IgD-negative memory B cell (primary cell): ENCODE results near the gene ATN1. TPM values are rescaled to one million over a fixed set of nuclear protein-coding genes. Genes with fewer than 3 reads are reported as not detected.
"Not testable (repeated sequence)": the region's sequence is repeated elsewhere in the genome, so short reads cannot be mapped to it uniquely, and the experiment has no call there.

Experiments used
- H3K27ac Mint-ChIP-seq, 3 donors: one replicate each; pipeline ENCODE4 v1.8.0; 2020 to 2022; ENCODE audit warnings: mild to moderate bottlenecking in 3 of 3, mixed read lengths in 3 of 3, moderate library complexity in 1 of 3
- H3K27me3 Mint-ChIP-seq: one replicate; pipeline ENCODE4 v1.8.0; 2021; ENCODE audit warnings: mixed read lengths
- H3K36me3 Mint-ChIP-seq: one replicate; pipeline ENCODE4 v1.8.0; 2020; ENCODE audit warnings: mild to moderate bottlenecking, mixed read lengths
- H3K4me1 Mint-ChIP-seq, 3 donors: one replicate each; pipeline ENCODE4 v1.8.0; 2020 to 2022; ENCODE audit warnings: mixed read lengths in 3 of 3, mild to moderate bottlenecking in 1 of 3
- H3K4me3 Mint-ChIP-seq, 4 donors: one replicate each; pipeline ENCODE4 v1.8.0; 2020 to 2022; ENCODE audit warnings: mild to moderate bottlenecking in 4 of 4, mixed read lengths in 4 of 4, moderate library complexity in 3 of 4
- H3K9me3 Mint-ChIP-seq, 3 donors: one replicate each; pipeline ENCODE4 v1.8.0; 2020 to 2021; ENCODE audit warnings: mixed read lengths in 3 of 3, mild to moderate bottlenecking in 1 of 3
- polyA plus RNA-seq: library from polyadenylated mRNA; unstranded; fragments of 300-500 nt; fragmentation: Illumina TruSeq; gene quantifications from one replicate; pipeline ENCODE4 v1.2.3, GENCODE V29; 2021

Gene ATN1
- 1.4 TPM for polyA plus RNA-seq

DNA sequence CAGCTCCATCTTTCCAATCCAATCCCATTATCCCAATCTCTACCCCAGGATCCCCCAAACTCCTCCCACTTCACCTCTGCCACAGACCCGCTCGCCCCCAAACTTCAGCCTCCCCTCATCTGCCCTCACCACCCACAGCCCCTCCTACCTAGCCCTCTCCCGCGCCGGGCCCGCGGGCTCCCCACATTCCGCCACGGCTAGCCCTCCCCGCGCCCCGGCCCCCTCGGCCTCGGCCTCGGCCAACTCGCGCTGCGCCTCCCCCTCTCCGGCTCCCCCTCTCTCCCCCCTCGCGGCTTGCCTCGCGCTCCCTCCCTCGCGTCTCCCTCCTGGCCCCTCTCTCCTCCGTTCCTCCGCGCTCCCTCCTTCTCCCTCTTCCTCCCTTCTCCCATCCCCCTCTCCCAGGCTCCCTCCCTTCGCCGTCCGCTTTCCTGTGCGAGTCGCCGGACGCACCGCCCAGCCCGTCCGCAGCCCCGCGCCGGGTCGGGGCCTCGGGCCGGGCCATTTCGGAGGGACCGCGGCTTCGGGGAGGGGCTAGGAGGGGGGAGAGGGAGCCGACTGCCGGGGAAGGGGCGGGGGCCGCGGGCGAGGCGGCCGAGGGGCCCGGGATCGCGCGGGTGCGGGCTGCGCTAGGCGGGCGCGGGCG is at the start of gene ATN1:
Gene ATN1, plus strand, starts transcription at position 581 of the 643 bp plus-strand sequence. CDS start 6,043 bp downstream, outside the sequence.
- Mint-ChIP-seq H3K4me3 (peak within 1 kb of the TSS; percentile 84 to 95 (median 94)), H3K4me1 (peaks cover 36 to 48% (median 40%) of the 10 kb centered on the region in 3 donors), H3K9me3 (no peaks in the 10 kb centered on the region), H3K27me3 (no peaks in the 10 kb centered on the region), H3K36me3 (no peaks in the 10 kb centered on the region), H3K27ac (peak within 1 kb of the TSS; percentile 92 to 97 (median 93))

DNA sequence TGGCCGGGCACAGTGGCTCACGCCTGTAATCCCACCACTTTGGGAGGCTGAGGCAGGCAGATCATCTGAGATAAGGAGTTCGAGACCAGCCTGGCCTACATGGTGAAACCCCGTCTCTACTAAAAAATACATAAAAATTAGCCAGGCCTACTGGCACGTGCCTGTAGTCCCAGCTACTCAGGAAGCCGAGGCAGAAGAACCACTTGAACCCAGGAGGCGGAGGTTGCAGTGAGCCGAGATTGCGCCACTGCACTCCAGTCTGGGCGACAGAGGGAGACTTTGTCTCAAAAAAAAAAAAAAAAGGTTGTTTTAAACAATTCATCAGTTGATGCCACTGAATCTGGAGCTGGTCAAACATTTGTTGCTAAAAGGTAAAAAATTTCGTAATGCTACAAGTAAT is 47.9 kb upstream of the ATN1 start:
- not testable (repeated sequence) for H3K4me1 Mint-ChIP-seq, H3K4me3 Mint-ChIP-seq, H3K36me3 Mint-ChIP-seq, H3K27me3 Mint-ChIP-seq, H3K27ac Mint-ChIP-seq, H3K9me3 Mint-ChIP-seq

- Mint-ChIP-seq H3K36me3 (peaks cover 2% of the 10 kb centered on the region), H3K27ac (no peak overlapping the region)
Measured at GRCh38 chr12:6883252-6883651, 44.5 kb upstream of the ATN1 start.

DNA sequence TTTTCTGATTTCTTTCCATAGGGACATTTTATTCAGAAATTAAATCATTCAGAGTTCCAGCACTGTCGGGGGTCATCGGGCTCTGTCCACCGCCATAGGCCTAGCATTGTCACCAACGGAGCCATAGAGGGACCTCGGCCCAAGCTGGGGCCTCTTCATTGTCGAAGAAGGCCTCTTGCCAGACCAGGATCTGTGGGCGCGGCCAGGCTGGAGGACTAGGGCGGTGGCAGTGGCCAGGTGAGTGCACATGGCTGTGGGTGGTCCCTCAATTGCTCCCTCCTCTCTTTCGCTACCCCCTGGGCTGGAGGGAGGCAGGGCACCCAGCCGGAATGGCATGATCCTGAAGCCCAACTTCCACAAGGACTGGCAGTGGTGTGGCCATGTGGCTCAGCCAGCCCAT is 44.1 kb upstream of the ATN1 start:
- no peaks in the 10 kb centered on the region for H3K4me1 Mint-ChIP-seq
- H3K27ac Mint-ChIP-seq: no peak overlapping the region
- no peak overlapping the region for H3K4me3 Mint-ChIP-seq
- H3K27me3 Mint-ChIP-seq: no peaks in the 10 kb centered on the region
- peaks cover 2% of the 10 kb centered on the region for H3K36me3 Mint-ChIP-seq
- H3K9me3 Mint-ChIP-seq: no peaks in the 10 kb centered on the region

More at GRCh38 chr12:6883252-6883651, 44.5 kb upstream of the ATN1 start:
- no peaks in the 10 kb centered on the region for H3K4me1 Mint-ChIP-seq
- H3K4me3 Mint-ChIP-seq: no peak overlapping the region
- no peaks in the 10 kb centered on the region for H3K9me3 Mint-ChIP-seq
- H3K27me3 Mint-ChIP-seq: no peaks in the 10 kb centered on the region

DNA sequence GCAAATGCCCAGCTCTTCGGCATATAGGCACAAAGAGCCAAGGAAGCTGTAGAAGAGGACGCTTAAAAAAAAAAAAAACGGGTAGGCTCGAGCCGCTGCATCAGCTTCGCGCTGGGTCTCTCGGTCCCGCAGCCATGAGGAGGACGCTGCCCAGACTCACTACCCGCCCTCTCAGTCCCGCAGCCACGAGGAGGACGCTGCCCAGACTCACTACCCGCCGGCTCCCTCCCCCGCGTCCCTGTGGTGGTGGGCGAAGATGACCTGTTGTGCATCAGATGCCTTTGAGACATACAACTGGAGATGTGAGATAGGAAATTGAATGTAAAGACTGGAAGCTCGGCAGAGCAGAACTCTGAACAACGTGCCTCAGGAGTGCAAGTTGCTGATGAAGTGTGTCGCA is 43.2 kb upstream of the ATN1 start:
- H3K4me1 Mint-ChIP-seq: no peaks in the 10 kb centered on the region
- H3K27me3 Mint-ChIP-seq: no peaks in the 10 kb centered on the region
- H3K9me3 Mint-ChIP-seq: no peaks in the 10 kb centered on the region
- peaks cover 2% of the 10 kb centered on the region for H3K36me3 Mint-ChIP-seq
- no peak overlapping the region for H3K27ac Mint-ChIP-seq
- no peak overlapping the region for H3K4me3 Mint-ChIP-seq

DNA sequence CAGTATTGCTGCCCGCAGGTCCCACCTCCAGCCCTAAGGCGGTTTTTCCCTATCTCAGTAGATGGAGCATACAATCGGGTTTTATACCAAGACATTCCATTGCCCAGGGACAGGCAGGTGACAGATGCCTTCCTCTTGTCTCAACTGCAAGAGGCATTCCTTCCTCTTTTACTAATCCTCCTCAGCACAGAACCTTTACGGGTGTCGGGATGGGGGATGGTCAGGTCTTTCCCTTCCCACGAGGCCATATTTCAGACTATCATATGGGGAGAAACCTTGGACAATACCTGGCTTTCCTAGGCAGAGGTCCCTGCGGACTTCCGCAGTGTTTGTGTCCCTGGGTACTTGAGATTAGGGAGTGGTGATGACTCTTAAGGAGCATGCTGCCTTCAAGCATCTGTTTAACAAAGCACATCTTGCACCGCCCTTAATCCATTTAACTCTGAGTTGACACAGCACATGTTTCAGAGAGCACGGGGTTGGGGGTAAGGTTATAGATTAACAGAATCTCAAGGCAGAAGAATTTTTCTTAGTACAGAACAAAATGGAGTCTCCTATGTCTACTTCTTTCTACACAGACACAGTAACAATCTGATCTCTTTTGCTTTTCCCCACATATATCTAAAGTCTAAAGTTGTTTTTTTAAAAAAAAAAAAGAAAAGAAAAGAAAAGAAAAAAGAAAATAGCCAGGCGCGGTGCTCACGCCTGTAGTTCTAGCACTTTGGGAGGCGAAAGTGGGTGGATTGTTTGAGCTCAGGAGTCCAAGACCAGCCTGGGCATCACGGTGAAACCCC is 41.4 kb upstream of the ATN1 start:
- not testable (repeated sequence) for H3K36me3 Mint-ChIP-seq, H3K27me3 Mint-ChIP-seq, H3K4me1 Mint-ChIP-seq, H3K27ac Mint-ChIP-seq, H3K4me3 Mint-ChIP-seq, H3K9me3 Mint-ChIP-seq

GRCh38 chr12:6887460-6887859 is 40.3 kb upstream of the ATN1 start:
- no peak overlapping the region for H3K27ac Mint-ChIP-seq
- peaks cover 4 to 11% (median 8%) of the 10 kb centered on the region in 3 donors for H3K4me1 Mint-ChIP-seq
- no peaks in the 10 kb centered on the region for H3K9me3 Mint-ChIP-seq

DNA sequence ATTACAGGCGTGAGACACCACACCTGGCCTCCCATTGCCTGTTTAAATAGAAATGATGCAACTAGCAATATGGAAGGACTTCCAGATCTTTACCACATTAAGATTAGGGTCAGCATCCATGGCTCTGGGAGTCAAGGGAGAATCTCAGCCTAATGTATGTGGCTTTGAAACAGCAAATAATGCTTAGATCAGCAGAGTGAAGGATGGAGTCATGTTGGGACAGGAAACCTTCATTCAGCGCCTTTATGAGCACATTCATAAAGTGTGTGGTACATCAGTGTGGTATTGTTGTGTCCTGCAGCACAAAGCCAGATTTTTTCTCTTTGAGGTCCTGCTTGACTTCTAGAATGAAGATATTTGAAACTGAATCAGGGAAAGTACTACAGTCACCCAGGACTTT is 39.4 kb upstream of the ATN1 start:
- no peaks in the 10 kb centered on the region for H3K36me3 Mint-ChIP-seq
- H3K4me3 Mint-ChIP-seq: peak overlapping the region in 1 of 4 donors; percentile 37
- no peaks in the 10 kb centered on the region for H3K27me3 Mint-ChIP-seq
- H3K27ac Mint-ChIP-seq: peak overlapping the region in 1 of 3 donors; percentile 20
- H3K9me3 Mint-ChIP-seq: no peaks in the 10 kb centered on the region
- H3K4me1 Mint-ChIP-seq: peaks cover 4 to 11% (median 8%) of the 10 kb centered on the region in 3 donors

More at GRCh38 chr12:6887460-6887859, 40.3 kb upstream of the ATN1 start:
- Mint-ChIP-seq H3K4me3 (no peak overlapping the region), H3K36me3 (no peaks in the 10 kb centered on the region), H3K27me3 (no peaks in the 10 kb centered on the region)

- peak overlapping the region in 1 of 4 donors; percentile 37 for H3K4me3 Mint-ChIP-seq
- peaks cover 4 to 11% (median 8%) of the 10 kb centered on the region in 3 donors for H3K4me1 Mint-ChIP-seq
- H3K9me3 Mint-ChIP-seq, H3K27me3 Mint-ChIP-seq, H3K36me3 Mint-ChIP-seq: not testable (repeated sequence)
- peak overlapping the region in 1 of 3 donors; percentile 20 for H3K27ac Mint-ChIP-seq
Measured at GRCh38 chr12:6888794-6889193, 39.0 kb upstream of the ATN1 start.

GRCh38 chr12:6889775-6890573 is 37.8 kb upstream of the ATN1 start:
- H3K4me3 Mint-ChIP-seq: peak overlapping the region in 3 of 4 donors; percentile 82 to 94 (median 92)

GRCh38 chr12:6890789-6891645 is 36.7 kb upstream of the ATN1 start:
- Mint-ChIP-seq H3K36me3 (peaks cover 3% of the 10 kb centered on the region), H3K27ac (peak overlapping the region; percentile 93 to 95 (median 93)), H3K4me3 (peak overlapping the region; percentile 82 to 95 (median 93)), H3K4me1 (peaks cover 4 to 11% (median 8%) of the 10 kb centered on the region in 3 donors), H3K27me3 (no peaks in the 10 kb centered on the region), H3K9me3 (no peaks in the 10 kb centered on the region)

More at GRCh38 chr12:6889775-6890573, 37.8 kb upstream of the ATN1 start:
- H3K4me1 Mint-ChIP-seq: peaks cover 4 to 11% (median 8%) of the 10 kb centered on the region in 3 donors
- H3K36me3 Mint-ChIP-seq, H3K27me3 Mint-ChIP-seq, H3K9me3 Mint-ChIP-seq: not testable (repeated sequence)
- peak overlapping the region in 2 of 3 donors; percentile 93 to 95 for H3K27ac Mint-ChIP-seq

DNA sequence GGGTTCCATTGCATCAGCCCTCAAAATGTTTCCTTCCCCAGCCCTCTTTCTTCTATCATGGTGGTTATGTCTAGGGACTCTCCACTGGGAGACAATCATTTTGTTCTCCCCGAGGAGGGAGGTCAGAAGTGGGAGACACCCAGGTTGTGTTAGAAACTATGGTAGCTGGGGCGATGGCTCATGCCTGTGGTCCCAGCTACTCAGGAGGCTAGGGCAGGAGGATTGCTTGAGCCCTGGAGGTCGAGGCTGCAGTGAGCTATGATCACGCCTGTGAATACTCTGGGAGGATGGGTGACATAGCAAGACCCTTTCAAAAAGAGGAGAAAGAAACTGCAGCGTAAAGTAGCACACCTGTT is 36.1 kb upstream of the ATN1 start:
- H3K36me3 Mint-ChIP-seq: peaks cover 3% of the 10 kb centered on the region
- H3K4me1 Mint-ChIP-seq: peaks cover 4 to 11% (median 8%) of the 10 kb centered on the region in 3 donors
- no peaks in the 10 kb centered on the region for H3K27me3 Mint-ChIP-seq
- no peaks in the 10 kb centered on the region for H3K9me3 Mint-ChIP-seq
- H3K4me3 Mint-ChIP-seq: peak overlapping the region; percentile 82 to 95 (median 93)
- H3K27ac Mint-ChIP-seq: peak overlapping the region; percentile 93 to 95 (median 93)

DNA sequence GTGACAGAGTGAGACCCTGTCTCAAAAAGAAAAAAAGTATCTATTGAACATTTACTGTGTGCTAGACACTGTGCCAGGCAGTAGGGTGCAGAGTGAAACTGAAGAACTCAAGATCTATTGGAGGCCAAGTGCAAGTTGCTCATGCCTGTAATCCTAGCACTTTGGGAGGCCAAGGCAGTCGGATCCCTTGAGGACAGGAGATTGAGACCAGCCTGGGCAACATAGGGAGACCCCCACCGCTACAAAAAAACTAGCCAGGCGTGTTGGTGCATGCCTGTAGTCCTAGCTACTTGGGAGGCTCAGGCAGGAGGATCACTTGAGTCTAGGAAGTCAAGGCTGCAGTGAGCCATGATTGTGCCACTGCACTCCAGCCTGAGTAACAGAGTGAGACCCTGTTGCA is 35.1 kb upstream of the ATN1 start:
- not testable (repeated sequence) for H3K9me3 Mint-ChIP-seq, H3K27me3 Mint-ChIP-seq, H3K36me3 Mint-ChIP-seq
- peak overlapping the region; percentile 25 to 94 (median 56) for H3K4me3 Mint-ChIP-seq
- peaks cover 4 to 11% (median 8%) of the 10 kb centered on the region in 3 donors for H3K4me1 Mint-ChIP-seq
- H3K27ac Mint-ChIP-seq: peak overlapping the region in 1 of 3 donors; percentile 95

DNA sequence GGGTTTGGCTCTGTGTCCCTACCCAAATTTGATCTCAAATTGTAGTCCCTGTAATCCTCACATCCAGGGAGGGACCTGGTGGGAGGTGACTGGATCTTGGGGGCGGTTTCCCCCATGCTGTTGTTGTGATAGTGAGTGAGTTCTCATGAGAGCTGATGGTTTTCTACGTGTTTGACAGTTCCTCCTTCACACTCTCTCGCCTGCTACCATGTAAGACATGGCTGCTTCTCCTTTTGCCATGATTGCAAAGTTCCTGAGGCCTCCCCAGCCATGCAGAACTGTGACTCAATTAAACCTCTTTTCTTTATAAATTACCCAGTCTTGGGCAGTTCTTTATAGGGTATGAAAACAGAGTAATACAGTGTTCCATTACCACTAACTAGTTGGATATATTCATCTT is 33.4 kb upstream of the ATN1 start:
- Mint-ChIP-seq H3K4me3 (no peak overlapping the region), H3K4me1 (peaks cover 4 to 11% (median 8%) of the 10 kb centered on the region in 3 donors), H3K36me3 (peaks cover 3% of the 10 kb centered on the region), H3K27ac (no peak overlapping the region), H3K27me3 (no peaks in the 10 kb centered on the region), H3K9me3 (no peaks in the 10 kb centered on the region)
